IMR-90 (cell line): ENCODE measurements around the gene MOB1A. TPM values are rescaled to one million over a fixed set of nuclear protein-coding genes. Genes with fewer than 3 reads are reported as not detected.

Source experiments
- ATAC-seq: fragments of 200-7000 bp; cut with Tn5 transposase; 2 replicates; pipeline ENCODE4 v1.9.1; 2020; ENCODE audit warnings: low read depth, mild to moderate bottlenecking, moderate library complexity
- BruUV-seq: library from RNA; stranded (reverse); fragments of 400-500 nt; replicated peaks from 2 replicates; lab custom pipeline; 2021; lab: Mats Ljungman, UMichigan
- CTCF ChIA-PET: fragments of 300-600 bp; formaldehyde crosslinking; extraction: SDS; loops from one replicate; lab custom pipeline; 2021; ENCODE audit warnings: antibody characterized with exemption; lab: Yijun Ruan, JAX
- POLR2A ChIA-PET: fragments of 300-600 bp; sonication (Branson Sonifier 250); formaldehyde crosslinking; loops from one replicate; lab custom pipeline; 2022; ENCODE audit warnings: antibody characterized with exemption; ENCODE audit not compliant: unreplicated experiment; lab: Charles Lee
- DNase-seq: peaks from one replicate; pipeline ENCODE4 v3.0.0; 2013
- H2AFZ ChIP-seq: replicated peaks from 2 replicates; pipeline ENCODE3; 2013; ENCODE audit warnings: low read length, mild to moderate bottlenecking; ENCODE audit not compliant: poor library complexity
- H2AK5ac ChIP-seq: 2 replicates; pipeline ENCODE4 v1.6.1; 2013; ENCODE audit warnings: low read depth, low read length, inconsistent platforms
- H2AK9ac ChIP-seq: replicated peaks from 2 replicates; pipeline ENCODE3; 2013; ENCODE audit warnings: mild to moderate bottlenecking, low read depth, low read length, moderate library complexity; ENCODE audit not compliant: poor library complexity
- H2BK120ac ChIP-seq: 2 replicates; pipeline ENCODE4 v1.6.1; 2013; ENCODE audit warnings: low read depth, low read length, inconsistent platforms
- H2BK15ac ChIP-seq: 3 replicates; pipeline ENCODE4 v1.6.1; 2013; ENCODE audit warnings: low read depth, low read length, inconsistent platforms
- H2BK20ac ChIP-seq: 2 replicates; pipeline ENCODE4 v1.6.1; 2013; ENCODE audit warnings: low read depth, mild to moderate bottlenecking, inconsistent platforms, low read length, moderate library complexity
- H2BK5ac ChIP-seq: 2 replicates; pipeline ENCODE4 v1.6.1; 2013; ENCODE audit warnings: mild to moderate bottlenecking, low read depth, low read length, inconsistent platforms; ENCODE audit not compliant: poor library complexity, severe bottlenecking
- H3K14ac ChIP-seq: replicated peaks from 2 replicates; pipeline ENCODE4 v1.6.1; 2013; ENCODE audit warnings: low read depth, low read length, inconsistent platforms
- H3K18ac ChIP-seq: 2 replicates; pipeline ENCODE4 v1.6.1; 2013; ENCODE audit warnings: low read depth, low read length, control low read depth
- H3K23ac ChIP-seq: 2 replicates; pipeline ENCODE4 v1.6.1; 2013; ENCODE audit warnings: low read depth, low read length, inconsistent platforms
- H3K27ac ChIP-seq: 2 replicates; pipeline ENCODE4 v1.5.1; 2013; ENCODE audit warnings: mild to moderate bottlenecking, control low read depth, low read length; ENCODE audit not compliant: insufficient read depth
- H3K27me3 ChIP-seq: 2 replicates; pipeline ENCODE4 v1.6.1; 2013; ENCODE audit warnings: low read length; ENCODE audit not compliant: control insufficient read depth, insufficient read depth
- H3K36me3 ChIP-seq: 2 replicates; pipeline ENCODE4 v1.6.1; 2013; ENCODE audit warnings: low read length, mixed read lengths; ENCODE audit not compliant: control insufficient read depth, insufficient read depth
- H3K4ac ChIP-seq: 2 replicates; pipeline ENCODE4 v1.6.1; 2013; ENCODE audit warnings: low read depth, low read length, inconsistent platforms
- H3K4me1 ChIP-seq: 2 replicates; pipeline ENCODE4 v1.6.1; 2013; ENCODE audit warnings: low read length, mixed read lengths; ENCODE audit not compliant: control insufficient read depth, insufficient read depth
- H3K4me2 ChIP-seq: 2 replicates; pipeline ENCODE4 v1.6.1; 2013; ENCODE audit warnings: low read depth, mild to moderate bottlenecking, control low read depth, low read length, moderate library complexity
- H3K4me3 ChIP-seq: 2 replicates; pipeline ENCODE4 v1.5.1; 2013; ENCODE audit warnings: low read depth, mild to moderate bottlenecking, control low read depth, low read length, moderate library complexity; ENCODE audit not compliant: insufficient read depth
- H3K56ac ChIP-seq: 2 replicates; pipeline ENCODE4 v1.6.1; 2013; ENCODE audit warnings: low read length, inconsistent platforms; ENCODE audit not compliant: insufficient read depth; ENCODE audit errors: extremely low read depth
- H3K79me1 ChIP-seq, 2 experiments: 2 replicates each; pipeline ENCODE4 v1.6.1; 2013; ENCODE audit warnings: low read length in 2 of 2, inconsistent platforms in 1 of 2, low read depth in 1 of 2
- H3K9ac ChIP-seq: 2 replicates; pipeline ENCODE4 v1.6.1; 2013; ENCODE audit warnings: low read depth, low read length, control low read depth
- H3K9me1 ChIP-seq: 2 replicates; pipeline ENCODE4 v1.6.1; 2013; ENCODE audit warnings: low read length, inconsistent platforms; ENCODE audit not compliant: insufficient read depth
- H3K9me3 ChIP-seq: 2 replicates; pipeline ENCODE4 v1.6.1; 2013; ENCODE audit warnings: low read length; ENCODE audit not compliant: control insufficient read depth, insufficient read depth
- H4K20me1 ChIP-seq: 2 replicates; pipeline ENCODE4 v1.6.1; 2013; ENCODE audit warnings: low read length, inconsistent platforms; ENCODE audit not compliant: insufficient read depth
- H4K5ac ChIP-seq: 2 replicates; pipeline ENCODE4 v1.6.1; 2013; ENCODE audit warnings: mild to moderate bottlenecking, low read depth, low read length, control low read depth
- H4K8ac ChIP-seq, 2 experiments: 2 replicates each; pipeline ENCODE4 v1.6.1; 2013; ENCODE audit warnings: low read depth in 2 of 2, low read length in 2 of 2, control low read depth in 1 of 2, inconsistent platforms in 1 of 2
- H4K91ac ChIP-seq: 2 replicates; pipeline ENCODE4 v1.6.1; 2013; ENCODE audit warnings: low read depth, low read length, inconsistent platforms; ENCODE audit not compliant: insufficient read depth
- BHLHE40 ChIP-seq: fragments of 150-350 bp; IDR thresholded peaks from 2 replicates; pipeline ENCODE4 v1.6.1; 2016; ENCODE audit warnings: mild to moderate bottlenecking, low read depth, low read length
- CHD1 ChIP-seq: IDR thresholded peaks from 2 replicates; pipeline ENCODE4 v1.6.1; 2012; ENCODE audit warnings: low read depth, low read length, improper control_type of control experiment
- CTCF ChIP-seq: conservative IDR thresholded peaks from 2 replicates; pipeline ENCODE4 v1.5.1; 2012; ENCODE audit warnings: mild to moderate bottlenecking, low read depth, low read length, improper control_type of control experiment
- FOS ChIP-seq: fragments of 150-350 bp; IDR thresholded peaks from 2 replicates; pipeline ENCODE4 v1.6.1; 2016; ENCODE audit warnings: low read depth, low read length
- MAFK ChIP-seq: IDR thresholded peaks from 2 replicates; pipeline ENCODE4 v1.6.1; 2012; ENCODE audit warnings: low read depth, low read length, improper control_type of control experiment
- MXI1 ChIP-seq: IDR thresholded peaks from 2 replicates; pipeline ENCODE4 v1.6.1; 2012; ENCODE audit warnings: low read depth, mild to moderate bottlenecking, low read length, moderate library complexity, borderline replicate concordance
- NFE2L2 ChIP-seq: fragments of 150-350 bp; IDR thresholded peaks from 2 replicates; pipeline ENCODE4 v1.6.1; 2016; ENCODE audit warnings: low read depth, mild to moderate bottlenecking, low read length
- POLR2A ChIP-seq: IDR thresholded peaks from 2 replicates; pipeline ENCODE4 v1.6.1; 2012; ENCODE audit warnings: mild to moderate bottlenecking, low read depth, low read length
- RAD21 ChIP-seq: IDR thresholded peaks from 2 replicates; pipeline ENCODE4 v1.6.1; 2012; ENCODE audit warnings: low read length, improper control_type of control experiment
- RCOR1 ChIP-seq: IDR thresholded peaks from 2 replicates; pipeline ENCODE4 v1.6.1; 2012; ENCODE audit warnings: mild to moderate bottlenecking, low read length, improper control_type of control experiment; ENCODE audit not compliant: insufficient replicate concordance
- RFX5 ChIP-seq: IDR thresholded peaks from 2 replicates; pipeline ENCODE4 v1.8.0; 2012; ENCODE audit warnings: low read depth, mild to moderate bottlenecking, low read length, moderate library complexity
- SMC3 ChIP-seq: fragments of 150-350 bp; IDR thresholded peaks from 2 replicates; pipeline ENCODE4 v1.6.1; 2016; ENCODE audit warnings: low read depth, mild to moderate bottlenecking, antibody characterized with exemption, low read length, moderate library complexity
- USF2 ChIP-seq: fragments of 150-350 bp; IDR thresholded peaks from 2 replicates; pipeline ENCODE4 v1.6.1; 2017; ENCODE audit warnings: mild to moderate bottlenecking, antibody characterized with exemption, low read length, low read depth
- WGBS, 2 experiments: methylation state at CpG; one replicate each; pipeline versions ENCODE4 v1.1.5 to v1.1.7; 2013; ENCODE audit warnings: missing lambda C conversion rate in 2 of 2; ENCODE audit not compliant: insufficient read length in 1 of 2; ENCODE audit errors: extremely low coverage in 2 of 2; 5-methylcytosine and 5-hydroxymethylcytosine counted together
- dilution Hi-C: fragments of 300-500 bp; cut with HindIII; formaldehyde crosslinking; loops from one replicate; pipeline ENCODE4 v1.14.3; 2018; ENCODE audit warnings: low sequenced_read_pairs; ENCODE audit not compliant: unreplicated experiment
- in situ Hi-C: fragments of 300-500 bp; cut with MboI; formaldehyde crosslinking; loops from 3 replicates; pipeline ENCODE4 v1.14.3; 2019; ENCODE audit warnings: low sequenced_read_pairs, inconsistent platforms, mixed read lengths
- intact Hi-C: fragments of 100-400 bp; cut with micrococcal nuclease; formaldehyde crosslinking; loops from 2 replicates; pipeline ENCODE4 v1.10.0; 2022
- polyA plus RNA-seq, 3 experiments: library from polyadenylated mRNA; depleted of rRNA; stranded (reverse); fragments of >200 nt; gene quantifications; 2 replicates each; pipeline ENCODE4 v1.2.3, GENCODE V29; 2012; ENCODE audit warnings: low replicate concordance in 1 of 3
- total RNA-seq: library from RNA; depleted of rRNA; stranded (reverse); fragments of >200 nt; gene quantifications from 2 replicates; pipeline ENCODE4 v1.2.3, GENCODE V29; 2012

MOB1A gene
- total and polyA plus RNA-seq, 2 of the 4 experiments (the other 2 are of a cell fraction): 21.0 to 60.8 TPM

- 58% methylated on average over 2 of the region's 7 CpGs; no CpG with 5 or more reads in 1 of the 2 experiments for WGBS, 2 experiments
- Histone ChIP-seq H3K4me3 (no peak overlapping the region), H3K27ac (no peak overlapping the region), H3K23ac (peak overlapping the region; percentile 56; the same call in 1 of the 2 replicates), H2BK20ac (no peak overlapping the region), H3K9ac (no peak overlapping the region), H2BK120ac (no peak overlapping the region), H3K27me3 (no peaks in the 10 kb centered on the region), H3K4ac (no peak overlapping the region), H4K8ac (no peak overlapping the region; a peak in 1 of 4 replicates), H3K4me2 (no peak overlapping the region), H3K9me3 (no peaks in the 10 kb centered on the region), H3K18ac (no peak overlapping the region), H2AFZ (peak overlapping the region; percentile 68), H2AK5ac (no peak overlapping the region), H4K20me1 (peaks cover 16% of the 10 kb centered on the region), H4K5ac (no peak overlapping the region), H3K9me1 (no peaks in the 10 kb centered on the region), H2AK9ac (no peak overlapping the region), H3K4me1 (no peaks in the 10 kb centered on the region), H3K36me3 (no peaks in the 10 kb centered on the region), H2BK5ac (no peak overlapping the region), H2BK15ac (no peak overlapping the region), H4K91ac (no peak overlapping the region), H3K14ac (no peak overlapping the region), H3K56ac (no peak overlapping the region), H3K79me1 (peaks cover 0 to 5% of the 10 kb centered on the region in 2 experiments; a peak in 1 of 4 replicates)
- CTCF ChIA-PET: no interaction called here
- dilution Hi-C loops (no loop called here), in situ Hi-C loops (no loop called here), intact Hi-C loops (no loop called here)
- POLR2A ChIA-PET: interaction anchor here (0.5 to 0.7 kb wide), 2 partner anchors 18 to 287 kb away, joined by 4 to 8 read pairs; no protein-coding TSS in a partner anchor
- no TSS peak for BruUV-seq
- TF ChIP-seq SMC3: no peak
- no peak for TF ChIP-seq RCOR1
- TF ChIP-seq MAFK: no peak
- TF ChIP-seq CHD1: no peak
- no peak for TF ChIP-seq FOS
- no peak for TF ChIP-seq RAD21
- no peak for TF ChIP-seq RFX5
- TF ChIP-seq USF2: no peak
- no peak for TF ChIP-seq MXI1
- no peak for TF ChIP-seq NFE2L2
- TF ChIP-seq BHLHE40: no peak
- TF ChIP-seq POLR2A: no peak
- TF ChIP-seq CTCF: no peak
- no peak for ATAC-seq
- no peak for DNase-seq
These were observed 3.1 kb upstream of the MOB1A start for GRCh38 chr2:74181739-74182138.
